A673 (cell line): Measurements from ENCODE around the gene DLGAP1.

Experiments used
- CTCF ChIP-seq: fragments of 300-800, 200-600 bp; sonication (generic); conservative IDR thresholded peaks from 2 replicates; pipeline ENCODE4 v1.5.1; 2017; ENCODE audit warnings: low read depth, mild to moderate bottlenecking, antibody characterized with exemption, low read length, moderate library complexity, mixed read lengths
- EZH2 ChIP-seq: fragments of 200-600 bp; sonication (generic); IDR thresholded peaks from 2 replicates; pipeline ENCODE4 v1.6.1; 2017; ENCODE audit warnings: borderline replicate concordance, low read depth, mild to moderate bottlenecking, mixed read lengths, antibody characterized with exemption, low read length; ENCODE audit not compliant: poor library complexity, severe bottlenecking

- TF ChIP-seq EZH2 (no peak), CTCF (no peak)
Measured at GRCh38 chr18:4374564-4374963, 80.5 kb downstream of the DLGAP1 start.
